Mammary epithelial cell (primary cell): ENCODE measurements around the gene SMIM30.

Experiments used
- CTCF ChIP-seq, 2 donors: IDR thresholded peaks in 1 of 2; conservative IDR thresholded peaks in 1 of 2; 2 replicates each; pipeline ENCODE4 v1.5.1; 2011 to 2012; ENCODE audit warnings: inconsistent platforms in 2 of 2, low read length in 2 of 2, mild to moderate bottlenecking in 2 of 2, control low read depth in 1 of 2, low read depth in 1 of 2; ENCODE audit not compliant: insufficient read depth in 1 of 2; ENCODE audit errors: extremely low read depth in 1 of 2
- EZH2 ChIP-seq: IDR thresholded peaks from 2 replicates; pipeline ENCODE4 v1.6.1; 2012; ENCODE audit warnings: low read length, inconsistent platforms, borderline replicate concordance

GRCh38 chr7:113140956-113141355 lies 22.6 kb upstream of the SMIM30 start:
- no peak for TF ChIP-seq CTCF (conservative IDR thresholded peaks at IDR 0.05 in 1 of 2, IDR thresholded peaks at IDR 0.05 in 1 of 2; ENCODE audit: extremely low read depth in 1 of 2, insufficient read depth in 1 of 2, low read depth in 1 of 2, low read length in 2 of 2)
- TF ChIP-seq EZH2, result no peak
